HL-60/S4 treated with phorbol 12-myristate 13-acetate at 8.2 ng/mL for 4 days and 3 days (cell line): ENCODE data around the gene SRGAP1.

ENCODE experiments used
- in situ Hi-C: fragments of 300-500 bp; cut with MboI; formaldehyde crosslinking; loops from 2 replicates; pipeline ENCODE4 v1.15.0; 2022; ENCODE audit warnings: low sequenced_read_pairs

The SRGAP1 gene

DNA sequence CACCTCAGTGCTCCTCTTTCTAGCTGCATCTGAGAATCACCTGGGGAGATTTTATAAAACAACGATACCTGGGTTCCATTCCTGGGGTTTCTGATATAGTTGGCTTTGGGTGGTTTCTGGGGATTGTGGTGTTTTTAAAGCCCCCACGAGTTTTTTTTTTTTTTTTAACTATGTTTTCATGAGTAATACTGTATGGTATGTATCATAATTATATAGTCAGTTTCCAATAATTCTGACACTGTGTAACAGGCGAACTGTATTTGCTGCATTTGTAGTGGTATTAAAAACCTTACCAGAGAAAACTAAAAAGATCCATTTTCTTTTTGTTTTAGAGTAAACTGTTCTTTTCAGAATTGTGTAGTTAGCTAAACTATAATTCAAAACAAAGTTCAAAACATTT is 84.9 kb downstream of the SRGAP1 start:
- in situ Hi-C loops, result no loop called here

DNA sequence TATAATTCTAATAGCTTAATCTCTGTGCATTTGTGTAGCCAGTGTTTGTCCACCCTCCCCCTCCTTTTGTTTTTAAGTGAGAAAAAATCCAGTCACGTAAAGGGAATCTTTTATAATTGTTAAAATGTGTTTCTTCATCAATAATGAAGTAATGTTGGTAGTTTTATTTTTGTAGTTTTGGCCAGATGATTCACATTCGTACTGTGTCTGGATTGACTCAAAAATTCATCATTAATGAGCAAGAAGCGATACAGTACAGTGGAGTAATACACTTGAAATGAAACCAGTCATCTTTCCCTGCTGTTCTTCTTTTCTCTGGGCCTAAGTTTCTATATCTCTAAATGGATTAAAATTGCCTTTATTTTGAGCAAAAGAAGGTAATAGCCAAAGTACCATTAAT is 86.5 kb downstream of the SRGAP1 start:
- in situ Hi-C loops, result no loop called here

DNA sequence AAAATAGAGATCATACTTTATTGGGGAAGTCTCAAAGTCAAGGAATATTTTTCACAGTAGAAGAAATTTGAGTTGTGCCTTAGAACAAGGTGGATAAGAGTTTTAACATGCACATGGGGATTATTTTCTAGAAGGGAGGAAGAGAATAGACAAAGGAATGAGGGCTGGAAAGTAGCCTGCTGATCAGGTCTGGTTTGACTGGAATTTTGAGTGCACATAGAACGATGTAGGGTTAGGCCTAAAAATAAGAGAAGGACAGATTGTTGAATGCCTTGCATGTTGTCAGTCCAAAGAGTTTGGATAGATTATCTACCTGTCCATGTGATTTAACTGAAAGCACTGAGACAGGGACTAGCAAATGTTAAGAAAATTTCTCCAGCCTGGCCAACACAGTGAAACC is 87.2 kb downstream of the SRGAP1 start:
- in situ Hi-C loops, result no loop called here

DNA sequence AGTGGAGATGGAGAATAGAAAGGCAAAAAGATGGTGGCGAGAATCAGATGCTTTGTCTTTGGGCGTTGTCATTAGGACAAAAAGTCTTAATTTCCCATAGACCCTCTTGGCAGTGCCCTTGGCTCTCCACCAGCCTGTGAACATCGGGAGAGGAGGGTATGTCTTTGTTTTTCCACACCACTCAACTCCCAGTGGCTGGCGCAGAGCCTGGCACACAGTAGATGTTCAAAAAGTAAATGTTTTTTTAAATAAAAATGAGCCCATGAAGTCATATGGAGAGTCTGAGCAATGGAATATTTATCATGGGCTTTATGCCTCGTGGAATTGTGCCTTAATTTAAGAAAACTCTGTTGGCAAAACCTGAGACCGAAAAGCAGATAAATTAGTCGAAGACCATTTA is 90.4 kb downstream of the SRGAP1 start:
- in situ Hi-C loops, result no loop called here

DNA sequence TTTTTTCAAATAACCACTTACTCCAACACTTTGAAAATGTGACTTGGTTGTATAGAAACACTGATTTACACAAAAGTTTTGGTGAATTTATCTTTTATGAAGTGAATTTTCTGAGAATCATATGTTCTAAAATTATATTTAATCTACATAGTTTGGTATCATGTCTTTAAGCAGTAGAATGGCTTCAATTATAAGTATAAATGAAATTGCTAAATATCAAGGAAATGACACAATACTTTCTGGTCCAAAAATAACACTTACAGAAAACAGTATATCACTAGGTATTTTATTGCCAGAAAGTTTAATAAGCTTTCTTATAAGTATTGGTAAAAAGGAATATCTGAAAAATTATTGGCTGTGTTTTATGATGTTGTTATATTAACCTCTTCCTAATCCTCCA is 90.9 kb downstream of the SRGAP1 start:
- in situ Hi-C loops, result no loop called here

DNA sequence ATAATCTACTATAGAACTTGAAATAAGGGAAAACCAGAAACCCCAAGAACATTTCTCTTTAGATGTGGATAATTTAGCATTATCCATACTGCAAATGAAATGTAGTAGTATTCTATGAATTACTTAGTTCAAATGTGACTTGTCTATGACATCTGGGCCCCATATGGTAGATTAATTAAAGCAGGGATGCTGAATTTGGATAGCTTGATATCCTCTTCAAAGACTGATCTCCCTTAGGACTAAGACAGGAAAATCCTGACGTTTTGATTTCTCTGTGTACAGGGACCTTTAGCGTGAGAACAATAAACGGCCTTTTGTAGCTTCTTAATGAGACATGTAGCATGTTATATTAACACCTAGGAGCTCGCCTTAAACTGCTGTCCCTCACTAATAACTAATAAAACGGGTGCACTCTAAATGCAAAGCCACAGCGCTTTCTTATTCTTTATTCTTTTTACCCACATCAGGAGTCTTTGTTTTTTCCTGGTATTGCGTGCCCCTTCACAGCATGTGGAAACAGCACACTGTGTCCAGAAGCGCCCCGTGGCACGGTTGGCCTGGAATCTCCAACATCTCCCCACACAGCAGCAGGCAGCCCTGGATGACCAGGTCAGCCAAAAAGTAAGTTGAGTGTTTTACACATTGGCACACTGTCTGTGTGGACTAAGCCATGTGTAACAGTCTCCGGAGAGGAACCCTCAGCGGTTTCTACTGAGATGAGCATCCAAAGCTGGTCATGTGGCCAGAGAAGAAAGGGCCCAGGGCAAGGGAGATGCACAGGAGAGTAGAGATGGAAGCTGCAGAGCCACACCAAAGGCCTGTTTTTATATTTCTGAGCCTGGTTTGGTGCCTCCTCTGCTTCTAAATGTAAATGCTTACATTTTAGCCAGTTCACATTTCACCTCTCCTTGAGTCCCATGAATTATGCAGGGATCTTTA is 93.1 kb downstream of the SRGAP1 start:
- in situ Hi-C loops, result no loop called here

DNA sequence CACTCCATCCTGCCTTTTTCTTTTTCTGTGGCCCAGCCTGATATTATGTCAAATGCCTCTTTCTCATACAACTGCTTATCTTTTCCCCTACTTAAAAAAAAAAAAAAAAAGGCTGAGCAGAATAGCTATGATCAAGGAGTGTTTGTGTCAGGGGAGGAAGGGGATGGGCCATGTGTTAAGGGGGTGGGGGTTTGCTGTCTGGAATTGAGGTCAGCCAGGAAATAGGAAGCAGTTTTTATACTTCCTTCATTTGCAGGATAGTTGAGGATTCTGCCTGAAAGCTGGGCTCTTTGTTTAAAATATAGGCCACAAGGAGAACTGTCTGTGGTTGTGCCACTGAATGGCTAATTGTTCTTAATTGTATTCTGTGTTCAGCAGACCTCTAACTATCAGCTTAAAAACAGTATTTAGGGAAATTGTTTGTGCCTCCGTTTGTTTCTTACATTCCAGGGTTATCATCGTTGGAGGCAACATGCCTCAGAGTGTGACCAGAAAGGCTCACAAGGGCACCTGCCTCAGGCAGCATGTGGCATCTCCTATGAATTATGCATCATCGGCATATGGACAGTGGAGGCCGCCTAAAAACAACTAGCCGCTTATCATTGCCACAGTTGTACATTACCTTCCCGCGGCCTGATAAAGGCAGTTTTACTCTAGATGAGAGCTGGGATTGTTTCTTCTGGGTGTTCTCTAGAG is 96.0 kb downstream of the SRGAP1 start:
- in situ Hi-C loops, result no loop called here

DNA sequence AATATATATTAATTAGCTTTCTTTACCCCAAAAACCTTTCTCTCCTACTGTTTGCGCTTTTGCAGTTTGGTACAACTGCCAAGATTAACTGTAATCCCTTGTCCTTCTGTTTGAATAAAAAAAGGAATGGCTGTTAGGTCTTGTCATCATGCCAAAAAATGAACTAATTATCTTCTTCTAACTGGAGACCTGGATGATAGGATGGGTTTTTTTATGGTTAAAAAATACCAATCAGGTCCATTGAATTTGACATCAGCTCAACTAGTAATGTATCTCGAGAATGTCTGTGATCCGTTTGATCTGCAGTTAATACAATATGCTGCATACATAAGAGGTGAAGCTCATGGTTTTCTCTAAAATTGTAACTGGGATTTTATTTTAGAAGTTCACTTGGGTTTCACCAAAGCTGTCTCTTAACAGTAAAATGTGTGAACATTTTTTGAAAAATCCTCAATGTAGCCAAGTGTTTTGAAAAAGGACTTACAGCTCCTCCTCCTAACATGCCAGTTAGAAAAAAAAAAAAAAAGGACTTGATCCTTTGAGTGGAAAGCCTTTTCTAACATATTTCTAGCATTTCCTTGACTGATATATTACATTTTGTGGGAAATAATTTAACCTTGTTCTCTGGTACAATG is 96.8 kb downstream of the SRGAP1 start:
- in situ Hi-C loops, result no loop called here

DNA sequence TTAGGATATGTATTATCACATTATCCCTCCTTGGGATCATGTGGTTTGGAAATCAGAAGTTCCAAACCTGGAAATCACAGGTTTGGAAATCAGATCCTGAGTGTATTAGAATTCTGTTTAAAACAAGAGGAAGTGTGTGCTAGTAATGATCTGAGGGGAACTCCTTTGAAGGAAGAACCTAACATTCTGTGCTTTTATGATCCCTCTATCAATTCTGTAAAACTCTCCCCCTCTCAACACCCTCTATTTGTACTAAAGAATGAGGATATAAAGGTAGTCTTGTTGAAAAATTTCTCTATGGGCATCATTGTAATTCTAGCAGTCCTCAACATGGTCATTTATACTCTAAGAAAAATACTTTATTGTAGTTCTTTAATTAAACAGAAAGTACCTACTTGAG is 97.4 kb downstream of the SRGAP1 start:
- in situ Hi-C loops, result no loop called here

DNA sequence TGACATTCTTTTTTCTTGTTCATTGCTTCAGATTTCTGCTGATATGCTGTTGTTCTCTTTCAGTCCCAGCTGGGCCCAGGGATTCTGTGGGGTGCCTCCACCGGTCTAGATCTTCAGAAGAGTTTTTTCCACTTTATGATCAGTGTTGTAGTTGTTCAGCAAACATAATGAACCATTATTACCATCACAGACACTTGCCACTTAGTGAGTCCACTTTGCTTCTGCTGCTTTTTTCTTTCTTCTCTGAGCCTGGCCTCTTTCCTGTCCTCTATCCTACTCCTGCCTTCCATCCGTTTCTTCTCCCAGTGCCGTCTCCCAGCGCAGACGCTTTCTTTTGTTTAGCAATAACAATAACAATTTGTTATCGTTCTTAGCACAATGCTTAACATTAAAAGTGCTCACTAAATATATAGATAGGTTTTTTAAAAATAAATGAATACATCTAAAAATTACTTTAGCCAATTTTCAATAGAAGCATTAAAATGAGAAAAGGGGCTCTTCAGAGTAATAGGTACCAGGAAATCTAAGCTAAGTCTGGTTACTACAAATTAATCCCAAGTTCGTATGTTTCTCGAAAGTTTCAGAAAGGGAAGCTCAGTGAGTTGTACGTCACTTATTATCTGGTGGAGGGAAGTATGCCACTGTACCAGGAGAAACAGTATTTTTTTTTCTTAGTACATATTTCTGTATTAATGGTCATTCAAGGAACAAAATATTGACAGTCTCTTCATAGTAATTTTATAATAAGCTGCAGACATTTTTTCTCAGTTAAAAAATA is 98.2 kb downstream of the SRGAP1 start:
- in situ Hi-C loops, result no loop called here

DNA sequence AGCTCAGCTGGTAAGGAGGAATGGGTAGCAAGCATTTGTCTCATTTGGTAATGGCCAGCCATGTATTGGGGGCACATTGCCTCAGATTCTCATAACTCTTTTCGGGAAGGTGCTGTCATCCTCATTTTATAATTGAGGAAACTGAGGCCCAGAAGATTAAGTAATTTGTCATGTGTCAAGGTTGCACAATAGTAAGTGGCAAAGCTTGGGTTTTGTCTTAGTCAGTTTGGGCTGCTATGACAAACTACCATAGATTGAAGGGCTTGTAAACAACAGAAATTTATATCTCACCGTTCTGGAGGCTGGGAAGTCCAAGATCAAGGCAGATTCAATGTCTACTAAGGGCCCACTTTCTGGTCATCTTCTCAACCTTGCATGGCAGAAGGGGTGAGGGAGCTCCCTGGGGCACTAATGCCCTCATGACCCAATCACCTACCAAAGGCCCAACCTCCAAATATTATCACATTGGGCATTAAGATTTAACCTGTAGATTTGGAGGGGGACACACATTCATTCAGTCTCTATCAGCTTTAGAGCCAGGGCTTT is 99.6 kb downstream of the SRGAP1 start:
- in situ Hi-C loops, result no loop called here

DNA sequence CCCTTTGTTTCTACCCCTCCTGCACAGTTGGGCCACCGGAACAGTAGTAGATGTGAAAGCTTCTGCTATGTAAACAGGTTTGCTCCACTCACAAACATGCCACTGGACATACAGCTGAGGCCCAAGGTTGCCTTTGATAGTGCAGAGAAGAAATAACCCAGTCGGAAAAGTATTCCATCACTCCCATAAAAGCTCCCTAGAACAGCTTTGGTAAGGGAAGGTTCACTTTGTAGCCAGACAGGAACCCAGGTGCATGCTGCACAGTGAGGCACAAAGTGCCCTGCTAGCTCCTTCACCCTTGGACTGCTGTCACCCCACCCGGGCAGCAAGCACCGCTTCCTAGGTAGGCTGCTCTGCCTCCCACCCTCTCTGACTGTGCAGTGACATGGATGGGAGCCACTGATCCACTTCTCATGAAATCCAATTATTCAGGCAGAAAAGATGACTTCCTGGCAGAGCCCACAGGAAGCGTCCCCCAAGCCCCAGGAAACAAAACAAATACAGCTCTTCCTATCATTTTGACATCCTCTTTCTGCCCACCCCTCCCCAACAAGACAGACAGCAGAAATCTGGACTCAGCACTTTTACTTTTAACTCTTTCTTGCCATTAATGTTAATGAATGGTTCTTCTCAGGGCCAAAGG is 100.2 kb downstream of the SRGAP1 start:
- in situ Hi-C loops, result no loop called here

DNA sequence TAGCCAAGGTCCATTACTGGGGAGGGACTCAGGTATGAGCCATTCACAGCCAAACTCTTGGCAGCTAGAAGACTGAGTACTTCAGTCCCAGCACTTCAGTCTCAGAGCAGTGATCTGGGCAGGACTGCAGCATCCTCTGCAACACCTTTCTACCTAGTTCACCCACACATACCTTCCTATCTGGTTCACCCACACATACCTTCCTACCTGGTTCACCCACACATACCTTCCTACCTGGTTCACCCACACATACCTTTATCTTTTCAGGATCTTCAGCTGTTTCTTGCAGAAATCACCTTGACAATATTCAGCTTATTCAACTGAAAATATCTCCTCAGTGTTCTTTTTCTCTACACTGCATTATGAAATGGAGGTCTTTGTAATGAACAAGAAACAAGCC is 101.3 kb downstream of the SRGAP1 start:
- in situ Hi-C loops, result no loop called here

DNA sequence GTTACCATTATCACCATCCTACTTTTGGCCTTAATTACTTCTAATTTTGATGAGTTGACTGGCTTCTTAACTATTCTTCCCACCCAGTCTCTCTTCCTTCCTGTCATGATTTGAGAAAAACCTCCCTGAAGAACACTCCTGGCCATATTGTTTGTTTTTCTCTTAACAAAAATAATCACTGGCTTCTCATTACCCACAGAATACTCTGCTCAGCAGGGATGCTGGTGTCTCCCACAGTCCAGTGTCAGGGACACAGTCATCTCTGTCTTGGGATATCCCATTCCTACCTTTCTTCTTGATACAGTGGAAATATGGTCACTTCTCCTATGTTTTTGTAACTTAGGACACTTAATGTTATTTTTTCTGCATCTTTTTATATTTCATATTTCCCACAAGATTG is 103.7 kb downstream of the SRGAP1 start:
- in situ Hi-C loops, result no loop called here

DNA sequence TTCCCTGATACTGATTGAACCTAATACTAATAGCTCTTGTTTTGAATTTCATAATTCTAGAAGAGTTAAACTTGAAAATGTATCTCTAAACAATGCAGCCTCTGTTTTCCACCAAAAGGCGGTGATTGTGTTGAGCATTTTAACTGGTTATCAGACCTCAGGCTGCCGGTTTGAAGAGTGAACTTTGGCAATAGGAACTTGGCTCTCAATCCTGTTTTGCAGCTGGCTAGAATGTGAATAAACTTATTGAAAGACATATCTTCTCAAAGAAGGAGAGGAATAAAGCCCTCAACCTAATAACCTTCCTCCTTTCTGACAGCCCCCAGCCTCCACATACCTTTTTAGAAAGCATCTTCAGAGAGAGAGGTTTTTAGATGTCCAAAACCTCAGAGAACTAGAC is 105.4 kb downstream of the SRGAP1 start:
- in situ Hi-C loops, result no loop called here

DNA sequence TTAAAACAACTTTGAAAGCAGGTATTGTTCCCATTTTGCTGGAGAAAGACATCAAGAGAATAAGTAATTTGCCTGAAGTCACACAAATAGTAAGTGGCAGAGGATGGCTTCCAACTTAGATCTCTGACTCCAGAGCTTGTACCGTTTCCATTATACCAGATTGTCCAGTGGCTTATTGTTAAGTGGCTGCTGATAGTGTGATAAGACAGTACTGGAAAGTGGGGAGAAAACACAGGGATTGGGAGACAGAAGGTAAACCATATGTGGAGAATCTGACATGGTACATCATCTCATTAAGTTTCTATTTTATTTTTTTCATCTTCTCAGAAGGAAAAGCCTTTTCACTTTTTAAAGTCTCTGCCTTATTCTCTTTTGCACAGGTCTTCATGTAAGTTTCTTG is 108.5 kb downstream of the SRGAP1 start:
- in situ Hi-C loops, result no loop called here

DNA sequence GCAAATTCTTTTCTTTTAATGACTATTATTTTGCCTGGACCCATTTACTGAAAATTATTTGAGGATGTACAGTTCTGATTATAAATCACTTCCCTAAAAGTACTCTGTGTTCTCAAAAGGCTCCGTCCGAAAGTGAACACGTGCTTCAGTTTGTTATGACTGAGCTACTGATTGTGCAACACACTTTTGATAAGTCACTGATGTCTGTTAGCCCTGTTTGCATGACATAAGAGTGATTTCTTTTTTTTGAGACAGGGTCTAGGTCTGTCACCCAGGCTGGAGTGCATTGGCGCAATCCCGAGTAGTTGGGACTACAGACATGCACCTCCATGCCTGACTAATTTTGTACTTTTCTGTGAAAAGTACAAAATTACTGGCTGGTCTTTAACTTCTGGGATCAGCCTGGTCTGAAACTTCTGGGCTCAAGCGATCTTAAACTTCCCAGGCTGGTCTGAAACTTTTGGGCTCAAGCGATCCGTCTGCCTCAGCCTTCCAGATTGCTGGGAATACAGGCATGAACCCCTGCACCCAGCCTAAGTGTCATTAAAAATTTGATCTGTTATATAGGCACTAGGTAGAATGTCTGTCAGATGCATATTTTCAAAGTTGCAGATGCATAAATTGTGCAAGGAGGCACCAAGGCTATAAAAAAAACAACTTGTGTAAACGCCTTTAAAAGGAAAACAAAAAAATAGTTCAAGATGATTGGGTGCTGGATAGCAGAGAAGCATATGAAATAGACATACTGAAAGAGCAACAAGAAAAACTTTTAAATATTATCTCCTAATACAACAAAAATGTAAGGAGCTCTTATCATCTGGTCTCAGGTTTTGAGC is 111.5 kb downstream of the SRGAP1 start:
- in situ Hi-C loops, result no loop called here

DNA sequence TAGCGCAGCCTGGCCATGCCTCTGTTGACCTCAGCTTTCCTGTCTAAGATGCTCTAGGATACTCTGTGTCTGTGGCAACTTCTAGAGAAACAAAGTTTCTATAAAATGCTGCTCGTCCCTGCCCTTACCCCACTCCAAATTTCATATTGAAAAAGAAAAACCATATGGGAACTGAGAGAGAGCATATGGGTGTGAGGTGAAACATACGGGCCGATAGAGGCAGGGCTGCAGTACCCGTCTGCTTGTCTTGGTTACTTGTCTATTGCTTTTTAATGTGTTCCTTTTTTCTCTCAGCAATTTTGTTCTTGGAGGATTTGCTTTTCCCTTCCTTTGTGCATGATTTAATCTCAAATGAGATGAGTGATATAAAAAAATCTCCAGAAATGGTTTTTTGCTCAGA is 113.0 kb downstream of the SRGAP1 start:
- in situ Hi-C loops, result no loop called here

DNA sequence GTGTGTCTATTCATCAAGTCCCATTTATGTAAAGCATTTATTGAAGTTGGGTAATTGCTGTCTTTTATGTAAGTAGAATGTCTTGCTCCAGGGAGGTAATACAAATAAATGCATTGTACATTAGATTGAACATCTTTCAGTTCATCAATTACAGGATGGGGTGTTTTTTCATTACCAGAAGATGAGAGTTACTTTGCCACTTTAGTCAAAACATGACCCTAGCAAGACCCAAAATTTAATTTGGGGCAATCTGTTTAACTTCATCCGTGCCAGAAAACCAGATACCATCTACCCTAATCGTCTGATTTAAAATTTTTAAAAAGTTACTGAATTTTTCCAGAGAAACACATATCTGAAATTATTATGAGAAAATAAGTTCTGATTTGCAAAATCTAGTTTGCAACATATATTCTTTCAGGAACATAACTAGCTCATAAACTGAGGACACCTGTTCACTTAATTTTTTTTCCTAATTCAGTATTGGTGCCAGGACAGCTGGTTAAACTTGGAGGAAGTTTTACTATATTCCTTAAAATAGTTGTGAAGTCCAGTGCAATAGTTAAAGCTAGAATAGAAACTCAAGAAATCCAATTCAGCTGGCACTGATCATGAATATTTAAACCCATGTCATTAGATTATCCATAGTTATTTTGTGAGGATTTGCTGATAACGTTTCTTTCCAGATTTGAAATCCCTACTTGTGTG is 114.5 kb downstream of the SRGAP1 start:
- in situ Hi-C loops, result no loop called here
